GM12864 (cell line): ENCODE data around the gene VTI1A.

ENCODE experiments used
- DNase-seq: peaks from one replicate; pipeline ENCODE4 v3.0.0-alpha.2; 2011; ENCODE audit warnings: low read depth
- H3K4me3 ChIP-seq: 2 replicates; pipeline ENCODE4 v1.5.1; 2011; ENCODE audit warnings: mild to moderate bottlenecking, low read depth, low read length, control low read depth
- TF ChIP-seq, protein P1 (sequence below): IDR thresholded peaks from 2 replicates; pipeline ENCODE4 v1.5.1; 2011; ENCODE audit warnings: low read depth, mild to moderate bottlenecking, moderate library complexity, low read length, control low read depth, inconsistent platforms; ENCODE audit errors: missing control alignments

Gene VTI1A

DNA sequence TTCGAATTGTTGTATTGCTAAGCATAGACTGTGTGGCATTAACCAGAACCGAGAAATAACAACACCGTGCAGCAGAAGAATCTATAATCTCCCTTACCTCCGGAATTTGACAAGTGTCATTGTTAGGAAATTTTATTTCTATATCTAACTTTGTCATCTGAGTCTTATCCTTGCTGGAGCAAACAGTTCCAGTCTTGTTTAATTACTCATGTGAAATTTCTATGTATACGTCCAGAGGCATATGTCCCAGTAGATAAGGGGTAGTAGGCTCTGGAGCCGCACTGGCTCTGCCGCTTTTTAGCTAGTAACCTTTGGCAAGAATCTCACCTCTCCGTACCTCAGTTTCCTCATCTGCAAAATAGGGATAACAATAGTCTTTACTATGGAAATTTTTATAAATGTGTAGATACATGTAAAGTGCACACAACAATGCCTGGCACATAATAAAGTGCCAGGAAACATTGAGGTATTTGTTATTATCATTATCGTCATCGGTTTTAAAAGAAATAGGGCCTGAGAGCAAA lies 228.6 kb downstream of the VTI1A start:
- TF ChIP-seq, protein P1, sequence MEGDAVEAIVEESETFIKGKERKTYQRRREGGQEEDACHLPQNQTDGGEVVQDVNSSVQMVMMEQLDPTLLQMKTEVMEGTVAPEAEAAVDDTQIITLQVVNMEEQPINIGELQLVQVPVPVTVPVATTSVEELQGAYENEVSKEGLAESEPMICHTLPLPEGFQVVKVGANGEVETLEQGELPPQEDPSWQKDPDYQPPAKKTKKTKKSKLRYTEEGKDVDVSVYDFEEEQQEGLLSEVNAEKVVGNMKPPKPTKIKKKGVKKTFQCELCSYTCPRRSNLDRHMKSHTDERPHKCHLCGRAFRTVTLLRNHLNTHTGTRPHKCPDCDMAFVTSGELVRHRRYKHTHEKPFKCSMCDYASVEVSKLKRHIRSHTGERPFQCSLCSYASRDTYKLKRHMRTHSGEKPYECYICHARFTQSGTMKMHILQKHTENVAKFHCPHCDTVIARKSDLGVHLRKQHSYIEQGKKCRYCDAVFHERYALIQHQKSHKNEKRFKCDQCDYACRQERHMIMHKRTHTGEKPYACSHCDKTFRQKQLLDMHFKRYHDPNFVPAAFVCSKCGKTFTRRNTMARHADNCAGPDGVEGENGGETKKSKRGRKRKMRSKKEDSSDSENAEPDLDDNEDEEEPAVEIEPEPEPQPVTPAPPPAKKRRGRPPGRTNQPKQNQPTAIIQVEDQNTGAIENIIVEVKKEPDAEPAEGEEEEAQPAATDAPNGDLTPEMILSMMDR = no peak
- no peak for DNase-seq
- H3K4me3 ChIP-seq = no peak overlapping the region

- DNase-seq = no peak
- TF ChIP-seq, protein P1 = no peak
These were observed 230.7 kb downstream of the VTI1A start for GRCh38 chr10:112677689-112678088.

DNA sequence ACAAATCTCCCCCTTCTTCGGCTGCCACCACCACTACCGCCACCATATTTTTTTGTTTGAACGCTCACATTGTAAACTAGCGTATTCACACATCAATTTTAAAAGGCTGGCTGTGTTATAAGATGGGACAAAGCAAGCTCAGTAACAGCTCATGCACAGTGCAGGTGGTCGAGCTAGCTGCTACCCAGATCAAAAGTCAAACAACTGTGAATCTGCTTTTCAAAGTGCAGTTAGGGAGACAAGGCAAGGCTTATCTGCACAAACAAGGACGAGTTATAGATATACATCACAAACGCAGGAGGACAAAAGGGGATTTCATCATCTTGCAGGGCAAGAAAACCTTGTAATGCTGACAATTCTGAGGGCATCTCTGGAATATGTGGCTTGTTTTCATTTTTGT lies 231.6 kb downstream of the VTI1A start:
- H3K4me3 ChIP-seq = no peak overlapping the region
- no peak for DNase-seq
- TF ChIP-seq, protein P1 = no peak

More at GRCh38 chr10:112677689-112678088, 230.7 kb downstream of the VTI1A start:
- no peak overlapping the region for H3K4me3 ChIP-seq

DNA sequence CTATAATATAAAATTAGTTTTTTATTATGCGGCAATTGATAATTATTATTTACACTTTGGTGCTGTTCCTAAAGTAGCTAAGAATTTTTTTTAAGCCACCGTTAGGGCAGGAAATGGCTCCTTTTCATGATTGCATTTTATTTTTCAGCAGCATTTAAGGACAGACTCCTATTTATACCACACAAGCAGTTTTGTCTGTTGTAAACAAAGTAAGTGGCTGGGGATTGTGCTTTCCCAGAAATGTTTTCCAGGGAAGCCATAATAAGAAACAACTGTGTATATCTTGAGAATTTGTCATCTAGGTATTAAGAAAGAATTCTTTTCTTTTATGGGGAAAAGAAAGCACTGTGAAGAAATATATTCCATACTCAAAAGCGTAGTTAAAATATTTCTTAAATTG lies 232.0 kb downstream of the VTI1A start:
- no peak for DNase-seq
- TF ChIP-seq, protein P1 = no peak
- H3K4me3 ChIP-seq = no peak overlapping the region

DNA sequence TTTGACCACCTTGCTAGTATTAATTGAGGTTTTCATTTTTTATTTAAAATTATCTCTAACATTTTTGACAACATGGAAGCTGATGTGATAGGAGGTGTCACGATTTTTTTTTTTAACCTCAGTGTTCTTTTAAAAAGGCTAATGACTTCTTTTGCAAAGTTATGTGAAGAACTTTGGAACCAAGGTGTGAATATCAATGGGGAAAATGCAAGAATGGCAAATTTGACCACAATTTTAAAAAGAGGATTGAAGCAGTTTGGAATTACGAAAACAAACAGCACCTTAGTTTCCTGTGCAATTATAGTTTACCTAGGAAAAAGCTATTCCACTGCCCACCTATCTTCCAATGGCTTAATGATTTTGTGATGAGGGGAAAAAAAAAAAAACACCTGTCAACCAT lies 232.4 kb downstream of the VTI1A start:
- TF ChIP-seq, protein P1 = no peak
- DNase-seq = no peak
- H3K4me3 ChIP-seq = no peak overlapping the region

GRCh38 chr10:112680586-112680985 lies 233.6 kb downstream of the VTI1A start:
- no peak overlapping the region for H3K4me3 ChIP-seq
- TF ChIP-seq, protein P1 = no peak
- DNase-seq = no peak

DNA sequence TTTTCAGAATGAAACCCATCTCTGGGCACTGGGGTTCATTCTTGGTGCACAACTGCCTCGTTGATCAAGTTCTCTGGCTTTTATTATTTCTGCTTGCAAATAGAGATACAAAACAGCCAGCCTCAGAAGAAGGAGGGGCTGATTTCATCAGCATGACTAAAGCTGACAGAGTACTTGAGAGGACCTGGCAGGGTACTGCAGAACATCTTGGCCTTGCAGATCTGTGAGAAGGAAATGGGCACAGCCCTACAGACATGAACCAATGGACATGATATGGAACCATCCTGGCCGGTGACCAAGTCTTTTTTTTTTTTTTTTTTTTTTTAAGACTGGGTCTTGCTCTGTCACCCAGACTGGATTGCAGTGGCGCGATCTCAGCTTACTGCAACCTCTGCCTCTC lies 240.6 kb downstream of the VTI1A start:
- H3K4me3 ChIP-seq = no peak overlapping the region
- TF ChIP-seq, protein P1 = no peak
- no peak for DNase-seq
